GM23338 (cell line): ENCODE results near the gene DSCAML1. TPM values are rescaled to one million over a fixed set of nuclear protein-coding genes. Genes with fewer than 3 reads are reported as not detected.

Experiments used
- ATAC-seq: fragments of 200-7000 bp; cut with Tn5 transposase; 3 replicates; pipeline ENCODE4 v1.9.1; 2020
- DNase-seq: peaks from one replicate; pipeline ENCODE4 v3.0.0-alpha.2; 2015; ENCODE audit warnings: low spot score
- H2AFZ ChIP-seq: fragments of 200-600 bp; sonication (generic); 2 replicates; pipeline ENCODE4 v1.8.0; 2016; ENCODE audit warnings: antibody characterized with exemption, mild to moderate bottlenecking, moderate library complexity
- H3F3A ChIP-seq: fragments of 200-600 bp; sonication (generic); replicated peaks from 2 replicates; pipeline ENCODE4 v1.8.0; 2017; ENCODE audit warnings: antibody characterized with exemption, mixed run types, low read depth
- H3K27ac ChIP-seq: fragments of 200-600 bp; sonication (generic); 2 replicates; pipeline ENCODE4 v1.6.1; 2016; ENCODE audit warnings: low read depth
- H3K27me3 ChIP-seq: fragments of 200-600 bp; sonication (generic); 2 replicates; pipeline ENCODE4 v1.8.0; 2016; ENCODE audit warnings: mild to moderate bottlenecking, mixed run types, moderate library complexity; ENCODE audit not compliant: insufficient read depth
- H3K36me3 ChIP-seq: fragments of 200-600 bp; sonication (generic); 2 replicates; pipeline ENCODE4 v1.8.0; 2016; ENCODE audit warnings: mild to moderate bottlenecking; ENCODE audit not compliant: insufficient read depth
- H3K4me1 ChIP-seq: fragments of 200-600 bp; sonication (generic); 2 replicates; pipeline ENCODE4 v1.8.0; 2016; ENCODE audit warnings: mild to moderate bottlenecking, moderate library complexity; ENCODE audit not compliant: insufficient read depth
- H3K4me2 ChIP-seq: fragments of 200-600 bp; sonication (generic); 2 replicates; pipeline ENCODE4 v1.7.1; 2017; ENCODE audit warnings: mixed run types
- H3K4me3 ChIP-seq: fragments of 200-600 bp; sonication (generic); 2 replicates; pipeline ENCODE4 v1.6.1; 2016; ENCODE audit warnings: mixed run types
- H3K79me2 ChIP-seq: fragments of 200-600 bp; sonication (generic); replicated peaks from 2 replicates; pipeline ENCODE4 v1.8.0; 2017; ENCODE audit warnings: mild to moderate bottlenecking; ENCODE audit not compliant: insufficient read depth
- H3K9me2 ChIP-seq: fragments of 200-600 bp; sonication (generic); 2 replicates; pipeline ENCODE4 v1.8.0; 2017; ENCODE audit not compliant: insufficient read depth
- H4K20me1 ChIP-seq: fragments of 200-600 bp; sonication (generic); replicated peaks from 2 replicates; pipeline ENCODE4 v1.8.0; 2017; ENCODE audit warnings: mild to moderate bottlenecking; ENCODE audit not compliant: insufficient read depth
- H3K27ac Mint-ChIP-seq: 2 replicates; pipeline ENCODE4 v1.8.0; 2020; ENCODE audit warnings: inconsistent platforms, mild to moderate bottlenecking, moderate library complexity, mixed read lengths
- H3K27me3 Mint-ChIP-seq: 3 replicates; pipeline ENCODE4 v1.8.0; 2022; ENCODE audit warnings: low read depth, mild to moderate bottlenecking, moderate library complexity, mixed read lengths, inconsistent platforms; ENCODE audit not compliant: insufficient read depth, poor library complexity
- H3K36me3 Mint-ChIP-seq: 3 replicates; pipeline ENCODE4 v1.8.0; 2021; ENCODE audit warnings: low read depth, mild to moderate bottlenecking, inconsistent platforms, moderate library complexity, mixed read lengths
- H3K4me1 Mint-ChIP-seq: 3 replicates; pipeline ENCODE4 v1.8.0; 2020; ENCODE audit warnings: mild to moderate bottlenecking, inconsistent platforms, mixed read lengths
- H3K4me3 Mint-ChIP-seq: 3 replicates; pipeline ENCODE4 v1.8.0; 2021; ENCODE audit warnings: moderate library complexity, mild to moderate bottlenecking, inconsistent platforms, mixed read lengths
- H3K9me3 Mint-ChIP-seq: 3 replicates; pipeline ENCODE4 v1.8.0; 2020; ENCODE audit warnings: moderate library complexity, mild to moderate bottlenecking, inconsistent platforms, mixed read lengths
- CREB1 ChIP-seq: fragments of 250-450 bp; sonication (Bioruptor Pico); IDR thresholded peaks from 2 replicates; pipeline ENCODE4 v1.5.0; 2020; ENCODE audit warnings: low read depth, mild to moderate bottlenecking, moderate library complexity
- EZH2 ChIP-seq: fragments of 200-600 bp; sonication (generic); IDR thresholded peaks from one replicate; pipeline ENCODE4 v1.8.0; 2017; ENCODE audit warnings: antibody characterized with exemption, mild to moderate bottlenecking, low read depth; ENCODE audit not compliant: unreplicated experiment
- EZH2phosphoT487 ChIP-seq: fragments of 200-600 bp; sonication (generic); IDR thresholded peaks from one replicate; pipeline ENCODE4 v1.8.1; 2018; ENCODE audit warnings: antibody characterized with exemption; ENCODE audit not compliant: unreplicated experiment
- JUNB ChIP-seq: IDR thresholded peaks from one replicate; pipeline ENCODE4 v1.6.1; 2016; ENCODE audit warnings: antibody characterized with exemption; ENCODE audit not compliant: unreplicated experiment
- NANOG ChIP-seq: IDR thresholded peaks from 2 replicates; pipeline ENCODE4 v1.6.1; 2016; ENCODE audit warnings: antibody characterized with exemption, borderline replicate concordance
- POLR2AphosphoS5 ChIP-seq: IDR thresholded peaks from 2 replicates; pipeline ENCODE4 v1.6.1; 2016; ENCODE audit warnings: antibody characterized with exemption, low read depth
- REST ChIP-seq: IDR thresholded peaks from one replicate; pipeline ENCODE4 v1.6.1; 2018; ENCODE audit warnings: antibody characterized with exemption; ENCODE audit not compliant: unreplicated experiment
- STAT1 ChIP-seq: IDR thresholded peaks from one replicate; pipeline ENCODE4 v1.6.1; 2016; ENCODE audit warnings: antibody characterized with exemption; ENCODE audit not compliant: unreplicated experiment
- ZNF114 ChIP-seq: fragments of 250-450 bp; sonication (Bioruptor Pico); IDR thresholded peaks from 2 replicates; pipeline ENCODE4 v1.5.0; 2020; ENCODE audit warnings: mild to moderate bottlenecking, moderate library complexity
- ZNF331 ChIP-seq: fragments of 250-450 bp; sonication (Bioruptor Pico); IDR thresholded peaks from 2 replicates; pipeline ENCODE4 v1.5.0; 2020; ENCODE audit warnings: low read depth, mild to moderate bottlenecking, moderate library complexity
- ZNF462 ChIP-seq: fragments of 250-450 bp; sonication (Bioruptor Pico); IDR thresholded peaks from 2 replicates; pipeline ENCODE4 v1.5.0; 2020; ENCODE audit warnings: mild to moderate bottlenecking, moderate library complexity
- polyA plus RNA-seq: library from polyadenylated mRNA; unstranded; fragments of >200 nt; fragmentation: Nextera tagmentation; extraction: Ambion mirVana; gene quantifications from 2 replicates; pipeline ENCODE4 v1.2.1, GENCODE V29; 2016
- total RNA-seq: library from RNA; depleted of rRNA; stranded (reverse); fragments of >200 nt; shearing (Covaris generic); gene quantifications from 2 replicates; pipeline ENCODE4 v1.2.3, GENCODE V29; 2014
- TF ChIP-seq, protein P1 (sequence below), 2 experiments: fragments of 200-600 bp in 1 of 2; sonication (generic) in 1 of 2; conservative IDR thresholded peaks; 2 replicates each; pipeline versions ENCODE4 v1.5.1 to v1.6.1; 2016 to 2017; ENCODE audit warnings: antibody characterized with exemption in 2 of 2, low read depth in 2 of 2, mild to moderate bottlenecking in 2 of 2, moderate library complexity in 1 of 2
- TF ChIP-seq, protein P2 (sequence below): IDR thresholded peaks from 2 replicates; pipeline ENCODE4 v1.6.1; 2016; ENCODE audit warnings: antibody characterized with exemption

Gene DSCAML1
- total and polyA plus RNA-seq, 2 experiments from 2014 or later, result 0.17 TPM; not detected in 1

GRCh38 chr11:117716521-117717440 lies 80.2 kb downstream of the DSCAML1 start:
- Mint-ChIP-seq H3K4me3 (no peak overlapping the region), H3K9me3 (no peaks in the 10 kb centered on the region; the same call in 2 of the 3 replicates), H3K27ac (no peak overlapping the region; the same call in 1 of the 2 replicates), H3K36me3 (no peaks in the 10 kb centered on the region), H3K4me1 (peaks cover 58% of the 10 kb centered on the region), H3K27me3 (peaks cover 19% of the 10 kb centered on the region)
- Histone ChIP-seq H3K9me2 (no peaks in the 10 kb centered on the region), H3K4me1 (peaks cover 32% of the 10 kb centered on the region), H3K36me3 (no peaks in the 10 kb centered on the region), H3K27ac (no peak overlapping the region), H4K20me1 (no peaks in the 10 kb centered on the region), H2AFZ (no peak overlapping the region), H3K4me2 (peak overlapping the region; percentile 68; the same call in 1 of the 2 replicates), H3K27me3 (no peaks in the 10 kb centered on the region), H3K4me3 (no peak overlapping the region), H3F3A (no peaks in the 10 kb centered on the region), H3K79me2 (no peaks in the 10 kb centered on the region)
- TF ChIP-seq EZH2, result no peak
- TF ChIP-seq EZH2phosphoT487, result no peak
- no peak for TF ChIP-seq NANOG
- no peak for TF ChIP-seq JUNB
- TF ChIP-seq STAT1, result no peak
- TF ChIP-seq ZNF114 (CRISPR knock-in tag), result no peak
- TF ChIP-seq REST, result no peak
- TF ChIP-seq POLR2AphosphoS5, result no peak
- TF ChIP-seq ZNF331, result no peak
- TF ChIP-seq, protein P1, sequence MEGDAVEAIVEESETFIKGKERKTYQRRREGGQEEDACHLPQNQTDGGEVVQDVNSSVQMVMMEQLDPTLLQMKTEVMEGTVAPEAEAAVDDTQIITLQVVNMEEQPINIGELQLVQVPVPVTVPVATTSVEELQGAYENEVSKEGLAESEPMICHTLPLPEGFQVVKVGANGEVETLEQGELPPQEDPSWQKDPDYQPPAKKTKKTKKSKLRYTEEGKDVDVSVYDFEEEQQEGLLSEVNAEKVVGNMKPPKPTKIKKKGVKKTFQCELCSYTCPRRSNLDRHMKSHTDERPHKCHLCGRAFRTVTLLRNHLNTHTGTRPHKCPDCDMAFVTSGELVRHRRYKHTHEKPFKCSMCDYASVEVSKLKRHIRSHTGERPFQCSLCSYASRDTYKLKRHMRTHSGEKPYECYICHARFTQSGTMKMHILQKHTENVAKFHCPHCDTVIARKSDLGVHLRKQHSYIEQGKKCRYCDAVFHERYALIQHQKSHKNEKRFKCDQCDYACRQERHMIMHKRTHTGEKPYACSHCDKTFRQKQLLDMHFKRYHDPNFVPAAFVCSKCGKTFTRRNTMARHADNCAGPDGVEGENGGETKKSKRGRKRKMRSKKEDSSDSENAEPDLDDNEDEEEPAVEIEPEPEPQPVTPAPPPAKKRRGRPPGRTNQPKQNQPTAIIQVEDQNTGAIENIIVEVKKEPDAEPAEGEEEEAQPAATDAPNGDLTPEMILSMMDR (conservative IDR thresholded peaks at IDR 0.05; ENCODE audit: low read depth in 2 of 2), result no peak
- TF ChIP-seq ZNF462 (CRISPR knock-in tag), result no peak
- TF ChIP-seq CREB1, result no peak
- TF ChIP-seq, protein P2, sequence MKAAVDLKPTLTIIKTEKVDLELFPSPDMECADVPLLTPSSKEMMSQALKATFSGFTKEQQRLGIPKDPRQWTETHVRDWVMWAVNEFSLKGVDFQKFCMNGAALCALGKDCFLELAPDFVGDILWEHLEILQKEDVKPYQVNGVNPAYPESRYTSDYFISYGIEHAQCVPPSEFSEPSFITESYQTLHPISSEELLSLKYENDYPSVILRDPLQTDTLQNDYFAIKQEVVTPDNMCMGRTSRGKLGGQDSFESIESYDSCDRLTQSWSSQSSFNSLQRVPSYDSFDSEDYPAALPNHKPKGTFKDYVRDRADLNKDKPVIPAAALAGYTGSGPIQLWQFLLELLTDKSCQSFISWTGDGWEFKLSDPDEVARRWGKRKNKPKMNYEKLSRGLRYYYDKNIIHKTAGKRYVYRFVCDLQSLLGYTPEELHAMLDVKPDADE, result no peak
- DNase-seq, result no peak
- ATAC-seq, result no peak
